Hepatocyte (in vitro differentiated cells): ENCODE measurements around the gene ZEB2. TPM values are rescaled to one million over a fixed set of nuclear protein-coding genes. Genes with fewer than 3 reads are reported as not detected.

ENCODE experiments used
- DNase-seq: peaks from one replicate; pipeline ENCODE4 v3.0.0-alpha.2; 2016; ENCODE audit warnings: low spot score
- H2AFZ ChIP-seq: fragments of 200-600 bp; sonication (generic); 2 replicates; pipeline ENCODE4 v1.6.0; 2016; ENCODE audit warnings: antibody characterized with exemption, mild to moderate bottlenecking
- H3K27ac ChIP-seq: fragments of 200-600 bp; sonication (generic); 2 replicates; pipeline ENCODE4 v1.5.1; 2016; ENCODE audit warnings: mild to moderate bottlenecking
- H3K27me3 ChIP-seq: fragments of 200-600 bp; sonication (generic); 2 replicates; pipeline ENCODE4 v1.6.1; 2016
- H3K36me3 ChIP-seq: fragments of 200-600 bp; sonication (generic); replicated peaks from 2 replicates; pipeline ENCODE4 v1.5.1; 2016; ENCODE audit warnings: low read depth; ENCODE audit not compliant: insufficient read depth
- H3K4me1 ChIP-seq: fragments of 200-600 bp; sonication (generic); 2 replicates; pipeline ENCODE4 v1.5.1; 2016; ENCODE audit warnings: mild to moderate bottlenecking, moderate library complexity; ENCODE audit not compliant: insufficient read depth
- H3K4me2 ChIP-seq: fragments of 200-600 bp; sonication (generic); 2 replicates; pipeline ENCODE4 v1.6.0; 2016
- H3K4me3 ChIP-seq: fragments of 200-600 bp; sonication (generic); 2 replicates; pipeline ENCODE4 v1.5.1; 2016; ENCODE audit warnings: mild to moderate bottlenecking
- H3K79me2 ChIP-seq: fragments of 200-600 bp; sonication (generic); 2 replicates; pipeline ENCODE4 v1.6.0; 2017; ENCODE audit warnings: mild to moderate bottlenecking
- H3K9me2 ChIP-seq: fragments of 200-600 bp; sonication (generic); replicated peaks from 2 replicates; pipeline ENCODE4 v1.6.0; 2017; ENCODE audit warnings: mild to moderate bottlenecking; ENCODE audit not compliant: insufficient read depth
- H3K9me3 ChIP-seq: fragments of 200-600 bp; sonication (generic); 2 replicates; pipeline ENCODE4 v1.5.1; 2016; ENCODE audit warnings: low read depth, mild to moderate bottlenecking
- H4K20me1 ChIP-seq: fragments of 200-600 bp; sonication (generic); 2 replicates; pipeline ENCODE4 v1.6.0; 2016; ENCODE audit warnings: mild to moderate bottlenecking; ENCODE audit not compliant: insufficient read depth, poor library complexity, severe bottlenecking
- EZH2 ChIP-seq: fragments of 200-600 bp; sonication (generic); IDR thresholded peaks from 2 replicates; pipeline ENCODE4 v1.6.1; 2016; ENCODE audit warnings: antibody characterized with exemption, mild to moderate bottlenecking, borderline replicate concordance
- EZH2phosphoT487 ChIP-seq: fragments of 200-600 bp; sonication (generic); IDR thresholded peaks from one replicate; pipeline ENCODE4 v1.6.1; 2018; ENCODE audit warnings: antibody characterized with exemption, mild to moderate bottlenecking, low read depth, moderate library complexity; ENCODE audit not compliant: unreplicated experiment, severe bottlenecking
- WGBS: methylation state at CpG from one replicate; pipeline ENCODE4 v1.1.6; 2016; ENCODE audit warnings: low lambda C conversion rate; ENCODE audit errors: missing lambda C conversion rate; 5-methylcytosine and 5-hydroxymethylcytosine counted together
- polyA plus RNA-seq: library from polyadenylated mRNA; unstranded; fragments of >200 nt; fragmentation: Nextera tagmentation; extraction: Ambion mirVana; gene quantifications from 2 replicates; pipeline ENCODE4 v1.2.1, GENCODE V29; 2016
- total RNA-seq: library from RNA; depleted of rRNA; stranded (reverse); fragments of >200 nt; gene quantifications from 2 replicates; pipeline ENCODE4 v1.2.3, GENCODE V29; 2014
- TF ChIP-seq, protein P1 (sequence below): fragments of 200-600 bp; sonication (generic); IDR thresholded peaks from 2 replicates; pipeline ENCODE4 v1.5.1; 2016; ENCODE audit warnings: antibody characterized with exemption, mild to moderate bottlenecking; ENCODE audit not compliant: poor library complexity

Gene ZEB2
- total and polyA plus RNA-seq, 2 experiments from 2014 or later = 17.8 to 35.5 TPM

DNA sequence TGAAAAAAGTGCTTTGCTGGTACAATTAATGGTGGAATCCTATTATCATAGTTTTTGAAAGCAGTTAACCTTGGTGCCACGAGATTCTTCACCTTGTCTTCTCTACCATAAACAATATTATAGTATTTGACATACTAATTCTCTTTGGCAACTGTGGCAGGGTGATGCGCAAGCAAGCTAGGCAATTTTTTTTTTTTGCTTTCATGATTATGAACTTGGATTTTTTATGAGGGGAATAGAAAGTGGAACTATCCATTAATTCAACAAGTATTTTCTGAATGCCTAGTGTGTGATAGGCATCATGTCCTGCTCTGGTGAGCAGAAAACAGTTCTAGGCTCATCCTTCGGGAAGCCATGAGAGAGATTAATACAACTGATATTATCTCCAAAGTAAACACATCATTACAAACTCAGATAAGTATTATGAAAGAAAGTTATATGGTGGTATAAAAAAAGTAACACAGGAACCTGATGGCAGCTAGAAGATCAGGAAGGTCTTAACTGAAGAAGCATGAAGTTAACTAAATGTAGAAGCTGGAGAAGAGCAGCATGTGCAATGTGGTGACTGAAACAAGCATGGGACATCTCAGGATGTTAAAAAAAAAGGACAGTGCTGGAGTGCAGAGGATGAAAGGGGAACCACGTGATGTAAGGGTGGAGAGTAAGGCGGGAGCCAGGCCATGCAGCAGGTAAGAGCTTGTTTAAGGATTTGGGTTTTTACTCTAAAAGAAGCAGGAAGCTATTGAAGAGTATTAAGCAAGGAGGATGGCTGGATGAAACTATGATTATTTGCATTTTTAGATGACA lies 113.7 kb downstream of the ZEB2 start:
- no peak overlapping the region for H2AFZ ChIP-seq
- H3K27me3 ChIP-seq = no peaks in the 10 kb centered on the region
- no peak overlapping the region for H3K27ac ChIP-seq
- 76% methylated on average over 5 of the region's 5 CpGs for WGBS
- no peaks in the 10 kb centered on the region for H3K4me1 ChIP-seq
- H3K4me2 ChIP-seq = no peak overlapping the region
- DNase-seq = no peak
- peaks cover 2% of the 10 kb centered on the region for H3K79me2 ChIP-seq
- no peak overlapping the region for H3K4me3 ChIP-seq
- no peaks in the 10 kb centered on the region for H3K9me3 ChIP-seq
- H3K9me2 ChIP-seq = no peaks in the 10 kb centered on the region
- H3K36me3 ChIP-seq = no peaks in the 10 kb centered on the region
- TF ChIP-seq, protein P1, sequence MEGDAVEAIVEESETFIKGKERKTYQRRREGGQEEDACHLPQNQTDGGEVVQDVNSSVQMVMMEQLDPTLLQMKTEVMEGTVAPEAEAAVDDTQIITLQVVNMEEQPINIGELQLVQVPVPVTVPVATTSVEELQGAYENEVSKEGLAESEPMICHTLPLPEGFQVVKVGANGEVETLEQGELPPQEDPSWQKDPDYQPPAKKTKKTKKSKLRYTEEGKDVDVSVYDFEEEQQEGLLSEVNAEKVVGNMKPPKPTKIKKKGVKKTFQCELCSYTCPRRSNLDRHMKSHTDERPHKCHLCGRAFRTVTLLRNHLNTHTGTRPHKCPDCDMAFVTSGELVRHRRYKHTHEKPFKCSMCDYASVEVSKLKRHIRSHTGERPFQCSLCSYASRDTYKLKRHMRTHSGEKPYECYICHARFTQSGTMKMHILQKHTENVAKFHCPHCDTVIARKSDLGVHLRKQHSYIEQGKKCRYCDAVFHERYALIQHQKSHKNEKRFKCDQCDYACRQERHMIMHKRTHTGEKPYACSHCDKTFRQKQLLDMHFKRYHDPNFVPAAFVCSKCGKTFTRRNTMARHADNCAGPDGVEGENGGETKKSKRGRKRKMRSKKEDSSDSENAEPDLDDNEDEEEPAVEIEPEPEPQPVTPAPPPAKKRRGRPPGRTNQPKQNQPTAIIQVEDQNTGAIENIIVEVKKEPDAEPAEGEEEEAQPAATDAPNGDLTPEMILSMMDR = no peak
- TF ChIP-seq EZH2 (no peak), EZH2phosphoT487 (no peak)
- H4K20me1 ChIP-seq = no peaks in the 10 kb centered on the region

DNA sequence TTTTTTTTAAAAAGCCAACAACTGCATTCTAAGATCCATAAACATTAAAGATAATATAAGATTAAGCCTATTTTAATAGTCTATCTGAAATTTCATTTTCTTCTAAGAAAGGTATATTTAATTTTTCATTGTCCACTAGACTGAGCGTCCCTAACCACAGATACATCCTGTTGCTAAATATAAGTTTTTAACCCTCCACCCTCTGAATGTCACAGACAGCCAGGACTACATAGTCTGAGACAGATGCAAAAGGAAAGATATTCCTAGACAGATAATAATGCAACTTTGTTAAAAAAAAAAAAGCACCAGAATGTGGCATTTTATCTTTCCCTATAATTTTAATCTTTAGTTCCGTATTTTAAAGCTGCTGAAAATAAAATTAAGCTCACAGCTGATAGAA lies 114.6 kb downstream of the ZEB2 start:
- Histone ChIP-seq H4K20me1 (no peaks in the 10 kb centered on the region), H3K4me2 (no peak overlapping the region), H3K4me3 (no peak overlapping the region), H2AFZ (no peak overlapping the region), H3K27me3 (no peaks in the 10 kb centered on the region), H3K36me3 (no peaks in the 10 kb centered on the region), H3K9me2 (no peaks in the 10 kb centered on the region), H3K79me2 (no peaks in the 10 kb centered on the region), H3K4me1 (no peaks in the 10 kb centered on the region), H3K9me3 (no peaks in the 10 kb centered on the region), H3K27ac (no peak overlapping the region)
- TF ChIP-seq, protein P1 = no peak
- TF ChIP-seq EZH2 (no peak), EZH2phosphoT487 (no peak)
- WGBS = 90% methylated on average over 2 of the region's 2 CpGs
- DNase-seq = no peak

DNA sequence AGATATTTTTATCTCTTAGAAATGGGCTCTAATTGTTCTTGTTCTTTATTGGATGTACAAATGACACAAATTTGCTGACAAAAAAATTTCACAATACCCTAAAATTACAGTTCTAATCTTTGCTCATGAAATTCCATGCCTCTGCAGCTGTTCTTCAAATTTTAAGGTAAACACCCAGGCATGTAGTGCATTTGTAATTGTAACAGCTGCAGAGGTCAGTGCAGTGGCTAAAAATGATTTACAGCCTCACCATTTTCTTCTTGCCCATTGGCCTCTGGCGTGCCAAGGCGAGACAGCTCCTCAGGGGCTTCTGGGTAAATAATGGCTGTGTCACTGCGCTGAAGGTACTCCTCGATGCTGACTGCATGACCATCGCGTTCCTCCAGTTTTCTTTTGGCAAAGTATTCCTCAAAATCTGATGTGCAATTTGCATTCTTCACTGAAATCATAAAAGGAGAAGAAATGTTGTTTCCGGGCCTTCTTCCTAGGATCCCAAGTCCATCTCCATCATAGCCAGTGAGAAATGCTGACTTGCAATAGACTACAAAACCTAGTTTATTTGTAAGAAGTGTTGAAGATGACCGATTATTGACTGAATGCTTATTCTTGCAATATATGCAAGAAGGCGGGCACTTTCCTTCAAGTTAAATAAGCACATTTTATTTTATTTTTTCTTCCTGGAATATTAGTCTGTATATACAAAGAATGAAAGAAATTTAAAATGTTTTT lies 115.2 kb downstream of the ZEB2 start:
- Histone ChIP-seq H2AFZ (no peak overlapping the region), H3K27ac (no peak overlapping the region), H3K4me3 (no peak overlapping the region), H3K4me1 (no peaks in the 10 kb centered on the region), H3K9me2 (no peaks in the 10 kb centered on the region), H3K36me3 (no peaks in the 10 kb centered on the region), H4K20me1 (no peaks in the 10 kb centered on the region), H3K9me3 (no peaks in the 10 kb centered on the region), H3K79me2 (no peaks in the 10 kb centered on the region), H3K27me3 (no peaks in the 10 kb centered on the region), H3K4me2 (no peak overlapping the region)
- no peak for DNase-seq
- TF ChIP-seq, protein P1 = no peak
- TF ChIP-seq EZH2 (no peak), EZH2phosphoT487 (no peak)
- 97% methylated on average over 9 of the region's 9 CpGs for WGBS
